Osteocyte (in vitro differentiated cells): ENCODE measurements around the gene SHROOM3. TPM values are rescaled to one million over a fixed set of nuclear protein-coding genes. Genes with fewer than 3 reads are reported as not detected.

ENCODE experiments used
- DNase-seq: peaks from one replicate; pipeline ENCODE4 v3.0.0; 2021; ENCODE audit warnings: mixed read lengths; ENCODE audit not compliant: unreplicated experiment; ENCODE audit errors: extremely low spot score
- H3K27ac Mint-ChIP-seq: one replicate; pipeline ENCODE4 v1.8.0; 2021; ENCODE audit warnings: mild to moderate bottlenecking, mixed read lengths; ENCODE audit not compliant: unreplicated experiment
- H3K27me3 Mint-ChIP-seq: one replicate; pipeline ENCODE4 v1.8.0; 2021; ENCODE audit warnings: mixed read lengths; ENCODE audit not compliant: unreplicated experiment
- H3K36me3 Mint-ChIP-seq: one replicate; pipeline ENCODE4 v1.8.0; 2021; ENCODE audit warnings: mixed read lengths; ENCODE audit not compliant: unreplicated experiment
- H3K4me1 Mint-ChIP-seq: one replicate; pipeline ENCODE4 v1.8.0; 2021; ENCODE audit warnings: mixed read lengths; ENCODE audit not compliant: unreplicated experiment
- H3K4me3 Mint-ChIP-seq: one replicate; pipeline ENCODE4 v1.8.0; 2021; ENCODE audit warnings: mild to moderate bottlenecking, moderate library complexity, mixed read lengths; ENCODE audit not compliant: unreplicated experiment
- H3K9me3 Mint-ChIP-seq: one replicate; pipeline ENCODE4 v1.8.0; 2021; ENCODE audit warnings: mixed read lengths; ENCODE audit not compliant: unreplicated experiment
- CTCF ChIP-seq: fragments of 200-600 bp; sonication (generic); IDR thresholded peaks from 2 replicates; pipeline ENCODE4 v1.5.0; 2021; ENCODE audit warnings: antibody characterized with exemption, mild to moderate bottlenecking, moderate library complexity
- total RNA-seq: library from RNA; stranded (reverse); gene quantifications from 2 replicates; pipeline ENCODE4 v1.2.1, GENCODE V29; 2021

SHROOM3 gene
- total RNA-seq, 1 donor from 2014 or later = 4.8 TPM

- H3K4me3 Mint-ChIP-seq = no peak overlapping the region
- H3K27ac Mint-ChIP-seq = no peak overlapping the region
- no peak for DNase-seq
- H3K4me1 Mint-ChIP-seq = no peaks in the 10 kb centered on the region
- H3K36me3 Mint-ChIP-seq = peaks cover 10% of the 10 kb centered on the region
- H3K27me3 Mint-ChIP-seq = no peaks in the 10 kb centered on the region
- H3K9me3 Mint-ChIP-seq = peaks cover 13% of the 10 kb centered on the region
- no peak for TF ChIP-seq CTCF
Observed at GRCh38 chr4:76790377-76790776, 355.3 kb downstream of the SHROOM3 start.

GRCh38 chr4:76791479-76791878, 356.4 kb downstream of the SHROOM3 start:
- Mint-ChIP-seq H3K27me3 (no peaks in the 10 kb centered on the region), H3K9me3 (peaks cover 16% of the 10 kb centered on the region)

GRCh38 chr4:76792418-76792817, 357.4 kb downstream of the SHROOM3 start:
- H3K27me3 Mint-ChIP-seq = no peaks in the 10 kb centered on the region
- no peak overlapping the region for H3K4me3 Mint-ChIP-seq
- DNase-seq = no peak
- H3K36me3 Mint-ChIP-seq = peaks cover 10% of the 10 kb centered on the region
- TF ChIP-seq CTCF = no peak
- H3K9me3 Mint-ChIP-seq = peaks cover 16% of the 10 kb centered on the region
- H3K4me1 Mint-ChIP-seq = no peaks in the 10 kb centered on the region
- no peak overlapping the region for H3K27ac Mint-ChIP-seq

More at GRCh38 chr4:76791479-76791878, 356.4 kb downstream of the SHROOM3 start:
- Mint-ChIP-seq H3K4me3 (no peak overlapping the region), H3K36me3 (peaks cover 10% of the 10 kb centered on the region), H3K27ac (no peak overlapping the region), H3K4me1 (no peaks in the 10 kb centered on the region)
- TF ChIP-seq CTCF = no peak
- no peak for DNase-seq

GRCh38 chr4:76795243-76795642, 360.2 kb downstream of the SHROOM3 start:
- Mint-ChIP-seq H3K27me3 (no peaks in the 10 kb centered on the region), H3K36me3 (peaks cover 4% of the 10 kb centered on the region), H3K9me3 (peaks cover 5% of the 10 kb centered on the region), H3K27ac (no peak overlapping the region), H3K4me1 (no peaks in the 10 kb centered on the region), H3K4me3 (no peak overlapping the region)
- DNase-seq = no peak
- no peak for TF ChIP-seq CTCF

- DNase-seq = no peak
- Mint-ChIP-seq H3K4me3 (no peak overlapping the region), H3K27ac (no peak overlapping the region)
Observed at GRCh38 chr4:76799140-76799539, 364.1 kb downstream of the SHROOM3 start.

More at GRCh38 chr4:76799140-76799539, 364.1 kb downstream of the SHROOM3 start:
- H3K27me3 Mint-ChIP-seq = no peaks in the 10 kb centered on the region
- no peak for TF ChIP-seq CTCF
- H3K4me1 Mint-ChIP-seq = peaks cover 16% of the 10 kb centered on the region
- peaks cover 4% of the 10 kb centered on the region for H3K36me3 Mint-ChIP-seq
- H3K9me3 Mint-ChIP-seq = peaks cover 4% of the 10 kb centered on the region
